ENCODE results near the gene CREB5.

DNA sequence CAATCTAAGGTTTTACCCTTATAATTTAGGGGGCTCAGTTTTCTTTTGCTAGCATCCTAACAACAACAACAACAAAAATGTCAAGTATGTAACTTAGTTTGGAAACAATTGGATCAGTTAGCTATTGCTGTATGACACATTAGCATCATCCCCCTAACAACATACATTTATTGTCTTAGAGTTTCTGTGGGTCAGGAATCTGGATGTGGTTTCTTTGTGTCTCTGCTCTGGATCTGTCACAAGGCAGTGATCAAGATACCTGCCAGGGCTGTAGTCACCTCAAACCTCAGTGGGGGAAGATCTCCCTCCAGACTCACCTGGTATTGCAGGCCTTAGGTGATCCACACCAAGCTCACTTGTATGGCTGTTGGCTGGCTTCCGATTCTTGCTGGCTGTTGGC lies 18.3 kb downstream of the CREB5 start:
- TF ChIP-seq, protein P1, sequence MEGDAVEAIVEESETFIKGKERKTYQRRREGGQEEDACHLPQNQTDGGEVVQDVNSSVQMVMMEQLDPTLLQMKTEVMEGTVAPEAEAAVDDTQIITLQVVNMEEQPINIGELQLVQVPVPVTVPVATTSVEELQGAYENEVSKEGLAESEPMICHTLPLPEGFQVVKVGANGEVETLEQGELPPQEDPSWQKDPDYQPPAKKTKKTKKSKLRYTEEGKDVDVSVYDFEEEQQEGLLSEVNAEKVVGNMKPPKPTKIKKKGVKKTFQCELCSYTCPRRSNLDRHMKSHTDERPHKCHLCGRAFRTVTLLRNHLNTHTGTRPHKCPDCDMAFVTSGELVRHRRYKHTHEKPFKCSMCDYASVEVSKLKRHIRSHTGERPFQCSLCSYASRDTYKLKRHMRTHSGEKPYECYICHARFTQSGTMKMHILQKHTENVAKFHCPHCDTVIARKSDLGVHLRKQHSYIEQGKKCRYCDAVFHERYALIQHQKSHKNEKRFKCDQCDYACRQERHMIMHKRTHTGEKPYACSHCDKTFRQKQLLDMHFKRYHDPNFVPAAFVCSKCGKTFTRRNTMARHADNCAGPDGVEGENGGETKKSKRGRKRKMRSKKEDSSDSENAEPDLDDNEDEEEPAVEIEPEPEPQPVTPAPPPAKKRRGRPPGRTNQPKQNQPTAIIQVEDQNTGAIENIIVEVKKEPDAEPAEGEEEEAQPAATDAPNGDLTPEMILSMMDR (IDR thresholded peaks at IDR 0.05) = no peak
- TF ChIP-seq POLR2A (IDR thresholded peaks at IDR 0.05) (no peak), EP300 (IDR thresholded peaks at IDR 0.05) (no peak)

All from ovary (tissue), 3 donors.